Kidney (tissue), 14 donors: ENCODE data around the gene JAZF1. TPM values are rescaled to one million over a fixed set of nuclear protein-coding genes. Genes with fewer than 3 reads are reported as not detected.

Source experiments
- DNase-seq, 5 donors: peaks; one replicate each; pipeline ENCODE4 v3.0.0-alpha.2; 2013 to 2020
- FAIRE-seq: peaks from 2 replicates; lab custom pipeline; 2012; peaks lifted over from hg19 to GRCh38; lab: Jason Lieb, UNC
- H3K27ac ChIP-seq, 2 donors: one replicate each; pipeline ENCODE4 v1.7.0; 2013; ENCODE audit warnings: low read depth in 2 of 2, low read length in 2 of 2, inconsistent platforms in 1 of 2
- H3K27me3 ChIP-seq: one replicate; pipeline ENCODE4 v1.7.1; 2013; ENCODE audit warnings: low read length, inconsistent platforms; ENCODE audit not compliant: control insufficient read depth, insufficient read depth
- H3K36me3 ChIP-seq, 3 donors: one replicate each; pipeline versions ENCODE4 v1.7.0 to v1.7.1; 2013; ENCODE audit warnings: low read length in 3 of 3, control low read depth in 1 of 3, inconsistent platforms in 1 of 3; ENCODE audit not compliant: insufficient read depth in 3 of 3, control insufficient read depth in 2 of 3
- H3K4me1 ChIP-seq, 3 donors: one replicate each; pipeline versions ENCODE4 v1.7.0 to v1.7.1; 2013; ENCODE audit warnings: low read length in 3 of 3, inconsistent platforms in 1 of 3, low read depth in 1 of 3; ENCODE audit not compliant: control insufficient read depth in 2 of 3, insufficient read depth in 2 of 3
- H3K4me3 ChIP-seq, 3 donors: one replicate each; pipeline versions ENCODE4 v1.7.0 to v1.8.1; 2013; ENCODE audit warnings: low read length in 3 of 3, control low read depth in 1 of 3, inconsistent platforms in 1 of 3
- H3K9ac ChIP-seq, 3 donors: one replicate each; pipeline versions ENCODE4 v1.7.0 to v1.7.1; 2013; ENCODE audit warnings: low read length in 3 of 3, control low read depth in 1 of 3, inconsistent platforms in 1 of 3
- H3K9me3 ChIP-seq, 3 donors: one replicate each; pipeline versions ENCODE4 v1.7.0 to v1.7.1; 2013; ENCODE audit warnings: low read length in 3 of 3, control low read depth in 1 of 3, inconsistent platforms in 1 of 3; ENCODE audit not compliant: control insufficient read depth in 2 of 3, insufficient read depth in 1 of 3
- CTCF ChIP-seq: IDR thresholded peaks from 3 replicates; pipeline ENCODE4 v1.5.1; 2012; ENCODE audit warnings: mild to moderate bottlenecking, moderate library complexity, borderline replicate concordance; ENCODE audit not compliant: insufficient read depth; ENCODE audit errors: extremely low read depth
- intact Hi-C: fragments of 100-400 bp; cut with DNase I; formaldehyde crosslinking; loops from one replicate; pipeline ENCODE4 v1.11.1; 2022
- polyA plus RNA-seq: library from polyadenylated mRNA; stranded (reverse); fragments of 350-450 nt; fragmentation: Illumina TruSeq; extraction: RNeasy Lipid Tissue Mini Kit (QIAGEN cat#74804); gene quantifications from one replicate; pipeline ENCODE4 v1.2.3, GENCODE V29; 2014; ENCODE audit warnings: low read depth, low replicate concordance; ENCODE audit not compliant: insufficient read depth
- total RNA-seq: library from RNA; stranded (reverse); fragmentation: NEBNext Ultra II Directional; extraction: Animal tissue kit (Norgen Biotek cat#: 25700); gene quantifications from one replicate; pipeline ENCODE4 v1.2.1, GENCODE V29; 2021
- donor health status: control.
- donor health status: control.
- donor health status: control.
- donor health status: control.
- donor health status: control.
- donor health status: DM: yes; HTN: yes; CAD: no.
- donor health status: Normal renal cell carcinoma (clear cell type).

JAZF1 gene
- total and polyA plus RNA-seq, 2 donors from 2014 or later, result 5.7 to 13.1 TPM

- intact Hi-C loops, result no loop called here
- DNase-seq (no peak), FAIRE-seq (no peak)
- TF ChIP-seq CTCF, result no peak
- no peaks in the 10 kb centered on the region for H3K4me1 ChIP-seq
- no peak overlapping the region for H3K9ac ChIP-seq
- no peaks in the 10 kb centered on the region for H3K27me3 ChIP-seq
- no peaks in the 10 kb centered on the region for H3K9me3 ChIP-seq
- no peaks in the 10 kb centered on the region for H3K36me3 ChIP-seq
- no peak overlapping the region for H3K4me3 ChIP-seq
- H3K27ac ChIP-seq, result no peak overlapping the region
Measured at GRCh38 chr7:28104811-28105210, 75.8 kb downstream of the JAZF1 start.

GRCh38 chr7:28104041-28104541 lies 76.5 kb downstream of the JAZF1 start:
- no peaks in the 10 kb centered on the region for H3K9me3 ChIP-seq
- TF ChIP-seq CTCF, result no peak
- no peak for FAIRE-seq

GRCh38 chr7:28102797-28103196 lies 77.8 kb downstream of the JAZF1 start:
- no peaks in the 10 kb centered on the region for H3K36me3 ChIP-seq
- DNase-seq (no peak), FAIRE-seq (no peak)
- no peak overlapping the region for H3K27ac ChIP-seq
- intact Hi-C loops, result no loop called here
- no peaks in the 10 kb centered on the region for H3K4me1 ChIP-seq
- H3K9me3 ChIP-seq, result no peaks in the 10 kb centered on the region
- no peak overlapping the region for H3K9ac ChIP-seq
- H3K27me3 ChIP-seq, result no peaks in the 10 kb centered on the region
- H3K4me3 ChIP-seq, result no peak overlapping the region
- no peak for TF ChIP-seq CTCF

More at GRCh38 chr7:28104041-28104541, 76.5 kb downstream of the JAZF1 start:
- Histone ChIP-seq H3K9ac (no peak overlapping the region), H3K27me3 (no peaks in the 10 kb centered on the region), H3K36me3 (no peaks in the 10 kb centered on the region), H3K4me1 (no peaks in the 10 kb centered on the region), H3K27ac (no peak overlapping the region), H3K4me3 (no peak overlapping the region)
- intact Hi-C loops, result no loop called here
- peak in 3 of 5 donors; percentile 24 to 55 (median 34) for DNase-seq

- DNase-seq, result peak in 3 of 5 donors; percentile 57 to 82 (median 70)
- intact Hi-C loops, result no loop called here
- H3K4me1 ChIP-seq, result no peaks in the 10 kb centered on the region
- no peaks in the 10 kb centered on the region for H3K27me3 ChIP-seq
- peaks cover 0 to under 1% (median 0%) of the 10 kb centered on the region in 3 donors for H3K9me3 ChIP-seq
- peak; percentile 78 for TF ChIP-seq CTCF
- peak; percentile 94 for FAIRE-seq
- H3K9ac ChIP-seq, result no peak overlapping the region
- no peak overlapping the region for H3K4me3 ChIP-seq
- no peak overlapping the region for H3K27ac ChIP-seq
- no peaks in the 10 kb centered on the region for H3K36me3 ChIP-seq
Measured at GRCh38 chr7:28096713-28097112, 83.9 kb downstream of the JAZF1 start.
